Trophoblast cell (in vitro differentiated cells and primary cell): ENCODE measurements around the gene IZUMO4.

ENCODE experiments used
- DNase-seq, 2 donors: peaks; one replicate each; pipeline ENCODE4 v3.0.0-alpha.2; 2016
- H2AFZ ChIP-seq: 2 replicates; pipeline ENCODE4 v1.6.1; 2013; ENCODE audit warnings: low read length, moderate library complexity, mild to moderate bottlenecking; ENCODE audit not compliant: insufficient read depth, poor library complexity
- H2AK5ac ChIP-seq: 2 replicates; pipeline ENCODE4 v1.6.1; 2013; ENCODE audit warnings: mild to moderate bottlenecking, low read length
- H2BK120ac ChIP-seq: 2 replicates; pipeline ENCODE4 v1.6.1; 2013; ENCODE audit warnings: low read length, mild to moderate bottlenecking, moderate library complexity; ENCODE audit not compliant: insufficient read depth, poor library complexity
- H2BK12ac ChIP-seq: 2 replicates; pipeline ENCODE4 v1.6.1; 2013; ENCODE audit warnings: mild to moderate bottlenecking, low read length, moderate library complexity
- H2BK5ac ChIP-seq: 2 replicates; pipeline ENCODE4 v1.6.1; 2013; ENCODE audit warnings: low read length, low read depth, moderate library complexity, mild to moderate bottlenecking; ENCODE audit not compliant: poor library complexity
- H3K14ac ChIP-seq: 2 replicates; pipeline ENCODE4 v1.6.1; 2013; ENCODE audit warnings: mild to moderate bottlenecking, low read length
- H3K18ac ChIP-seq: 2 replicates; pipeline ENCODE4 v1.6.1; 2013; ENCODE audit warnings: mild to moderate bottlenecking, low read length
- H3K23ac ChIP-seq: 2 replicates; pipeline ENCODE4 v1.6.1; 2013; ENCODE audit warnings: low read length
- H3K27ac ChIP-seq: 2 replicates; pipeline ENCODE4 v1.5.1; 2013; ENCODE audit warnings: low read depth, mild to moderate bottlenecking, inconsistent platforms, low read length, moderate library complexity
- H3K27me3 ChIP-seq: 2 replicates; pipeline ENCODE4 v1.6.1; 2013; ENCODE audit warnings: inconsistent platforms, mild to moderate bottlenecking, low read length, moderate library complexity; ENCODE audit not compliant: insufficient read depth
- H3K36me3 ChIP-seq, 2 experiments: 1 replicate in 1 of 2; 2 replicates in 1 of 2; pipeline ENCODE4 v1.6.1; 2013; ENCODE audit warnings: low read length in 2 of 2, mild to moderate bottlenecking in 2 of 2, moderate library complexity in 1 of 2; ENCODE audit not compliant: insufficient read depth in 2 of 2, control insufficient read depth in 1 of 2
- H3K4ac ChIP-seq: 2 replicates; pipeline ENCODE4 v1.6.1; 2013; ENCODE audit warnings: low read depth, mild to moderate bottlenecking, low read length, moderate library complexity
- H3K4me1 ChIP-seq, 2 experiments: 1 replicate in 1 of 2; 2 replicates in 1 of 2; pipeline ENCODE4 v1.6.1; 2013; ENCODE audit warnings: low read length in 2 of 2, mild to moderate bottlenecking in 2 of 2, moderate library complexity in 1 of 2; ENCODE audit not compliant: insufficient read depth in 2 of 2, control insufficient read depth in 1 of 2
- H3K4me2 ChIP-seq: 2 replicates; pipeline ENCODE4 v1.6.1; 2013; ENCODE audit warnings: inconsistent platforms, mild to moderate bottlenecking, low read length, moderate library complexity
- H3K4me3 ChIP-seq: 2 replicates; pipeline ENCODE4 v1.5.1; 2013; ENCODE audit warnings: mild to moderate bottlenecking, low read depth, low read length, inconsistent platforms
- H3K79me1 ChIP-seq: one replicate; pipeline ENCODE4 v1.6.1; 2013; ENCODE audit warnings: low read length
- H3K79me2 ChIP-seq: 2 replicates; pipeline ENCODE4 v1.6.1; 2013; ENCODE audit warnings: low read length, mild to moderate bottlenecking; ENCODE audit not compliant: control insufficient read depth, insufficient read depth, poor library complexity
- H3K9ac ChIP-seq: 2 replicates; pipeline ENCODE4 v1.6.1; 2013; ENCODE audit warnings: mild to moderate bottlenecking, low read length
- H3K9me3 ChIP-seq: 2 replicates; pipeline ENCODE4 v1.6.1; 2013; ENCODE audit warnings: low read depth, mild to moderate bottlenecking, control low read depth, inconsistent platforms, low read length; ENCODE audit not compliant: insufficient read depth
- H4K12ac ChIP-seq: 2 replicates; pipeline ENCODE4 v1.6.1; 2013; ENCODE audit warnings: low read depth, mild to moderate bottlenecking, low read length, moderate library complexity
- H4K8ac ChIP-seq: 2 replicates; pipeline ENCODE4 v1.6.1; 2013; ENCODE audit warnings: low read depth, mild to moderate bottlenecking, low read length, moderate library complexity
- H4K91ac ChIP-seq: one replicate; pipeline ENCODE4 v1.6.1; 2013; ENCODE audit warnings: low read depth, mild to moderate bottlenecking, low read length, moderate library complexity
- WGBS: extraction: QIAGEN DNeasy Blood & Tissue Kit; methylation state at CpG from one replicate; pipeline ENCODE4 v1.1.7; 2013; ENCODE audit warnings: missing lambda C conversion rate; ENCODE audit not compliant: insufficient read length, insufficient coverage; ENCODE audit errors: extremely low coverage; 5-methylcytosine and 5-hydroxymethylcytosine counted together

Gene IZUMO4

DNA sequence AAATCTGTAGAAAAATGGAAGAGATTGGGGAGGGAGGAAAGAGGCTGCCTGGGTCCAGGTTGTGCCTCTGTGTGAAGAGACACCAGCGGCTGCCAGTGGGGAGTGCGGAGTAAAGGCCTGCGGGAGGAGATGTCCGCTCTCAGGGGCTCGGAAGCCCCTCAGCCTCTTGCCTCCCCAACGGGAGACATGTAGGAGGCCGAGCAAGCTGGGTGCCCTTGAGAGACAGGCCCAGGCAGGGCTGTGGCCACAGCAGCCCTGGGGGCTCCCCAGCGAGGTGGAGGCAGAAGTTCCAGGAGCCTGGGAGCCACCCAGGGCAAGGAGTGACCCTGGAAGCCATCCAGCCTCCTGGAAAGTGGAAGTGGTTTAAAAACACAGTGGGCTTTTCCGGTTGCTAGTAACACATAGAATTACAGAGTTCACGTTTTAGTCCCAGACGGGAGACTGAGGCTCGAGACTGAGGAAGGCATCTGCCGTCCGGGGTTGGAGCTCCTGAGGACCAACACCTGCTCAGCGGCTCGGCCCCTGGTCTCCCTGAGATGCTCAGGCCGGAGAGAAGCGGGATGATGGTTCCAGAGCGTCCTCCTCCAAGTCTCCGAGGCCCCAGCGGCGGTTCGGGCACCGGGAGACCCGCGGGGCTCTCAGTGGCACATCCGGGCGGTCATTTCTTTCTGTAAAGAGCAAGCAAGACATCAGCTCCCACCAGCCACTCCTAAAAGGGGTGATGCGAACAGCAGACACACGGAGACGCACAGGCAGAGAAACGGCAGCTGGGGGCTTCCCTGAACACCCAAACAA lies 23.8 kb upstream of the IZUMO4 start:
- Histone ChIP-seq H3K9ac (no peak overlapping the region), H3K27ac (no peak overlapping the region), H3K4me2 (no peak overlapping the region), H4K91ac (no peak overlapping the region), H2BK12ac (no peak overlapping the region), H2AFZ (no peak overlapping the region), H3K14ac (no peak overlapping the region), H3K27me3 (no peaks in the 10 kb centered on the region), H3K9me3 (peaks cover 2% of the 10 kb centered on the region), H3K36me3 (peaks cover 52 to 54% of the 10 kb centered on the region in 2 experiments), H4K12ac (no peak overlapping the region), H3K4me1 (no peaks in the 10 kb centered on the region), H3K4me3 (no peak overlapping the region), H2BK120ac (no peak overlapping the region), H2BK5ac (no peak overlapping the region), H3K4ac (no peak overlapping the region), H3K18ac (no peak overlapping the region), H3K23ac (no peak overlapping the region), H4K8ac (no peak overlapping the region), H3K79me1 (no peaks in the 10 kb centered on the region), H2AK5ac (no peak overlapping the region), H3K79me2 (no peaks in the 10 kb centered on the region)
- DNase-seq: no peak
- no CpG with 5 or more reads among the region's 32 CpGs for WGBS

DNA sequence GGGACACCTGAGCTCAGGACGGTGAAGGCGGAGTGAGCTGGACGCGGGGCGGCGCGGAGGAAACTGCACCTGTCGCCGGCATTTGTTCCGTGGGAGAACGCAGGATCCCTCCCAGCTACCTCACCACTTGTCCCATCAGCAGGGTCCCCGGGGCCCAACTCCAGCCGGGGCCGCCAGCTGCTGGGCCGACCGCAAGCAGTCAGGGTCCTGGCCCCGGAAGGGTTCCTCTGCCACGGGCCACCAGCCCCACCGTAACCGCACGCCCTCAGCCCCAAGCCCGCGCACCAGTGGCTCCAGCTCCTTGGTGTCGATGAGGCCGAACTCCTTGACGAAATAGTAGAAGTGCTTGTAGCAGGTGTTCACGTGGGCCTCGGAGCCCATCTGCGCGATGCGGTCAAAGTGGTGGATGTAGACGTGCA lies 20.2 kb upstream of the IZUMO4 start:
- Histone ChIP-seq H3K9me3 (peaks cover 2% of the 10 kb centered on the region), H3K23ac (no peak overlapping the region)

DNA sequence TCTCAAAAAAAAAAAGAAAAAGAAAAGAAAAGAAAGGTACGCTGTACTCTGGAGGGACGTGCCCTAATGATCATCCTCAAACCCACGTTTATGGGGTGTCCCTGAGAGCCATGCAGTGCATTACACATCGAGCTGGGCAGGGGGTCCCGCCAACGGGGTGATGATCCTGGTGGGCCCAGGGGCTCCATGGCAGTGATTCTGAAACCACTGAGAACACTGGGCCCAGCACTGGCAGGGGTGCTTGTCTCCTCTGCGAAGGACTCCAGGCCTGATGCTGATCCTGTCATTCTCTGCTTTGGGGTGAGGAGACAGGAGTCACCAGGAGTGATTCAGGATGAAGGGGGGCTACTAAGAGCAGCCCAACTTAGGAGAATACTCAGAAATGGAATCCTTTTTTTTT lies 19.3 kb upstream of the IZUMO4 start:
- no CpG with 5 or more reads among the region's 7 CpGs for WGBS
- Histone ChIP-seq H3K27me3 (no peaks in the 10 kb centered on the region), H3K4me2 (no peak overlapping the region), H3K79me2 (no peaks in the 10 kb centered on the region), H3K4ac (no peak overlapping the region), H4K91ac (no peak overlapping the region), H3K18ac (no peak overlapping the region), H3K9ac (no peak overlapping the region), H2BK12ac (no peak overlapping the region), H2BK120ac (no peak overlapping the region), H2BK5ac (no peak overlapping the region), H3K4me3 (no peak overlapping the region), H3K4me1 (no peaks in the 10 kb centered on the region), H3K14ac (no peak overlapping the region), H3K27ac (no peak overlapping the region), H3K36me3 (peaks cover 65 to 72% of the 10 kb centered on the region in 2 experiments), H2AK5ac (no peak overlapping the region), H2AFZ (no peak overlapping the region), H3K79me1 (no peaks in the 10 kb centered on the region), H3K23ac (no peak overlapping the region), H3K9me3 (peaks cover 2% of the 10 kb centered on the region), H4K12ac (no peak overlapping the region), H4K8ac (no peak overlapping the region)
- DNase-seq: no peak

More for the DNA sequence above, 20.2 kb upstream of the IZUMO4 start:
- Histone ChIP-seq H3K79me1 (no peaks in the 10 kb centered on the region), H3K27ac (no peak overlapping the region), H2AFZ (no peak overlapping the region), H2BK5ac (no peak overlapping the region), H3K14ac (no peak overlapping the region), H3K4me3 (no peak overlapping the region), H4K8ac (no peak overlapping the region), H4K12ac (no peak overlapping the region), H4K91ac (no peak overlapping the region), H2BK120ac (no peak overlapping the region), H3K18ac (no peak overlapping the region), H3K4me2 (no peak overlapping the region), H2AK5ac (no peak overlapping the region), H3K27me3 (no peaks in the 10 kb centered on the region), H3K4me1 (no peaks in the 10 kb centered on the region), H2BK12ac (no peak overlapping the region), H3K36me3 (peaks cover 66 to 72% of the 10 kb centered on the region in 2 experiments), H3K9ac (no peak overlapping the region), H3K4ac (no peak overlapping the region), H3K79me2 (no peaks in the 10 kb centered on the region)
- no peak for DNase-seq
- no CpG with 5 or more reads among the region's 32 CpGs for WGBS

DNA sequence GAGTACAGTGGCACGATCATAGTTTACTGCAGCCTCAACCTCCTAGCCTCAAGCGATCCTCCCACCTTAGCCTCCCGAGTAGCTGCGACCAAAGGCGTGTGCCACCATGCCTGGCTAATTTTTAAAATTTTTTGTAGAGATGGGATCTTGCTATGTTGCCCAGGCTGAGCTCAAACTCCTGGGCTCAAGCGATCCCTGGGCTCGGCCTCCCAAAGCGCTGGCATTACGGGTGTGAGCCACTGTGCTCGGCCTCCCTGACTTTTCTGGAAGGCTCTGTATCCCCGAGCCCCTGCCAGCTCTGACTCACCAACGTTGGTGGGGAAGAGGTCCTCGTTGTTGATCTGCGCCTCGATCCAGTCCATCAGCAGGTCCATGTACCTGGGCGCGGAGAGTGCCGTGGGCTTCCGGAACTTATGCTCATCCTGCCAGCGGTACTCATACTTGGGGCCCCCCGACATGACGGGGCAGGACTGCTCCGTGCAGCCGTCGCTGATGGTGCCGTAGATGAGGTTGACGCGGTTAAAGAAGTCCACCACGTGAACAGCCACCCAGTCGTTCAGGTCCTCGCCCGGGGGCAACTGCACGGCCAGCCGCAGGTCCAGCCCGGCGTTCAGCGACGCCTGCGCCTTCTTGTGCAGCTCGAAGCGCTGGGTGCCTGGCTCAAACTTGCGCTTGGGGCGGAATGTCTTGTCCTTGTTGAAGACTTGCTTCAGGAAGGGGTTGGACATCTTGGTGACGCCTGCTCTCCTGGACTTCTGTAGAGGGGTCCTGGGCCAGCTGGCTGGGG lies 18.7 kb upstream of the IZUMO4 start:
- Histone ChIP-seq H3K4me1 (no peaks in the 10 kb centered on the region), H3K4me3 (no peak overlapping the region), H3K9ac (no peak overlapping the region), H2BK120ac (no peak overlapping the region), H4K91ac (no peak overlapping the region), H3K14ac (no peak overlapping the region), H3K36me3 (peaks cover 63 to 69% of the 10 kb centered on the region in 2 experiments), H2BK12ac (no peak overlapping the region), H3K23ac (no peak overlapping the region), H3K9me3 (peaks cover 2% of the 10 kb centered on the region), H2BK5ac (no peak overlapping the region), H3K4me2 (no peak overlapping the region), H3K79me2 (no peaks in the 10 kb centered on the region), H4K12ac (no peak overlapping the region), H3K27ac (no peak overlapping the region), H3K4ac (no peak overlapping the region), H3K79me1 (no peaks in the 10 kb centered on the region), H2AK5ac (no peak overlapping the region), H3K27me3 (no peaks in the 10 kb centered on the region), H4K8ac (no peak overlapping the region), H2AFZ (no peak overlapping the region), H3K18ac (no peak overlapping the region)
- no CpG with 5 or more reads among the region's 44 CpGs for WGBS
- DNase-seq: peak; percentile 25 to 50
